ENCODE measurements around the gene LRRC40. TPM values are rescaled to one million over a fixed set of nuclear protein-coding genes. Genes with fewer than 3 reads are reported as not detected.

Gene LRRC40
- total RNA-seq, 1 donor from 2014 or later: 47.2 TPM

DNA sequence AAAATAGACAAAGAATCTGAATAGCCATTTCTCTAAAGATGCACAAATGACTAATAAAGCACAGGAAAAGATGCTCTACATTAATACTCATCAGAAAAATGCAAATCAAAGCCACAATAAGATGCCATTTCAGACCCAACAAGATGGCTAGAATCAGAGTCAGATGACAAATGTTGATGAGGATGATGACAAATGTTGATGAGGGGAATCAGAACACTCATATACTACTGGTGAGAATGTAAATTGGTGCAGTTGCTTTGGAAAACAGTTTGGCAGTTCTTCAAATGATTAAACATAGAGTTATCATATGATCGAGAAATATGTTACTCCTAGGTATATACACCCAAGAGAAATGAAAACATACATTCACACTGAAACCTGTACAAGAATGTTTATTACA lies 33.9 kb downstream of the LRRC40 start:
- H3K4me1 Mint-ChIP-seq (ENCODE audit: low read depth, unreplicated experiment): peaks cover 11% of the 10 kb centered on the region

DNA sequence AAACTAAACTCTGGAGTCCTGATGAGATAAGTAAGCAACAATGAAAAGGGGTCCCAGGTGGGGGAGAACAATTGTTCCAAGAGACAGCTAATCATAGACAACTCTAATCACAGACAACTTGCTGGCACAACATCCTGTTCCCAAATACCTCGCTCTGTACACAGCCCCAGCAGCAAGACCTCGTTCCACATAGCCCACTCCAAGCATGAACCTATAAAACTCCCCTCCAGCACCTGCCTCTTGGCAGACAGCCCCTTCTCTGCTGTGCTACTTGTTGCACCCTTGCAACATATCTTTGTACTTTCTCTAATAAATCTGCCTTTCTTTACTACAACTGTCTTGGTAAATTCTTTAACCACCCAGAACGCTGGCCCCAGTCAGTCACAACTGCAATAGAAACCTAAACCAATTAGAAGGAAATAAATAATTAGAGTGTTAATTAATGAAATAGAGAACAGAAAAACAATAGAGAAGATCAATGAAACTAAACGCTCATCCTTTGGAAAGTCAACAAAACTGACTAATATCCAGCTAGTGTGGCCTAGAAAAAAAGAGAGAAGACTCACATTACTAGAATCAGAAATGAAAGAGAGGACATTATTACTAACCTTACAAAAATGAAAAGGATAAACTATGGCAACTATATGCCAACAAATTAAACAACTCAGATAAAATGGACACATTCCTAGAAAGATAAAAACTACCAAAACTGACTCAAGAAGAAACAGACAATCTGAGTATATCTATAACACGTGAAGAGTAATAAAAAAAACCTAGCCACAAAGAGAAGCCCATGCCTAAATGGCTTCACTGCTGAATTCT lies 36.1 kb downstream of the LRRC40 start:
- DNase-seq: no peak
- Mint-ChIP-seq H3K9me3 (ENCODE audit: unreplicated experiment) (no peaks in the 10 kb centered on the region), H3K27me3 (ENCODE audit: unreplicated experiment) (no peaks in the 10 kb centered on the region), H3K4me3 (ENCODE audit: unreplicated experiment) (no peak overlapping the region), H3K27ac (ENCODE audit: unreplicated experiment) (no peak overlapping the region), H3K4me1 (ENCODE audit: low read depth, unreplicated experiment) (peaks cover 11% of the 10 kb centered on the region), H3K36me3 (ENCODE audit: unreplicated experiment) (no peaks in the 10 kb centered on the region)
- no peak for TF ChIP-seq CTCF (IDR thresholded peaks at IDR 0.05; ENCODE audit: partially characterized antibody, unreplicated experiment)

More for the DNA sequence above, 33.9 kb downstream of the LRRC40 start:
- TF ChIP-seq CTCF (IDR thresholded peaks at IDR 0.05; ENCODE audit: partially characterized antibody, unreplicated experiment): no peak
- Mint-ChIP-seq H3K27ac (ENCODE audit: unreplicated experiment) (no peak overlapping the region), H3K4me3 (ENCODE audit: unreplicated experiment) (no peak overlapping the region), H3K9me3 (ENCODE audit: unreplicated experiment) (no peaks in the 10 kb centered on the region), H3K27me3 (ENCODE audit: unreplicated experiment) (no peaks in the 10 kb centered on the region), H3K36me3 (ENCODE audit: unreplicated experiment) (no peaks in the 10 kb centered on the region)
- no peak for DNase-seq

- Mint-ChIP-seq H3K27ac (ENCODE audit: unreplicated experiment) (peak overlapping the region; percentile 17), H3K4me3 (ENCODE audit: unreplicated experiment) (no peak overlapping the region), H3K36me3 (ENCODE audit: unreplicated experiment) (peaks cover 3% of the 10 kb centered on the region), H3K9me3 (ENCODE audit: unreplicated experiment) (peaks cover 2% of the 10 kb centered on the region), H3K27me3 (ENCODE audit: unreplicated experiment) (peaks cover under 1% of the 10 kb centered on the region), H3K4me1 (ENCODE audit: low read depth, unreplicated experiment) (peaks cover 11% of the 10 kb centered on the region)
- no peak for DNase-seq
- TF ChIP-seq CTCF (IDR thresholded peaks at IDR 0.05; ENCODE audit: partially characterized antibody, unreplicated experiment): no peak
Measured at GRCh38 chr1:70168283-70168682, 37.1 kb downstream of the LRRC40 start.

GRCh38 chr1:70164350-70164749 lies 41.0 kb downstream of the LRRC40 start:
- no peak for DNase-seq
- Mint-ChIP-seq H3K27me3 (ENCODE audit: unreplicated experiment) (peaks cover 2% of the 10 kb centered on the region), H3K27ac (ENCODE audit: unreplicated experiment) (no peak overlapping the region), H3K36me3 (ENCODE audit: unreplicated experiment) (peaks cover 5% of the 10 kb centered on the region), H3K9me3 (ENCODE audit: unreplicated experiment) (peaks cover 3% of the 10 kb centered on the region), H3K4me3 (ENCODE audit: unreplicated experiment) (no peak overlapping the region), H3K4me1 (ENCODE audit: low read depth, unreplicated experiment) (peaks cover 11% of the 10 kb centered on the region)
- TF ChIP-seq CTCF (IDR thresholded peaks at IDR 0.05; ENCODE audit: partially characterized antibody, unreplicated experiment): no peak

DNA sequence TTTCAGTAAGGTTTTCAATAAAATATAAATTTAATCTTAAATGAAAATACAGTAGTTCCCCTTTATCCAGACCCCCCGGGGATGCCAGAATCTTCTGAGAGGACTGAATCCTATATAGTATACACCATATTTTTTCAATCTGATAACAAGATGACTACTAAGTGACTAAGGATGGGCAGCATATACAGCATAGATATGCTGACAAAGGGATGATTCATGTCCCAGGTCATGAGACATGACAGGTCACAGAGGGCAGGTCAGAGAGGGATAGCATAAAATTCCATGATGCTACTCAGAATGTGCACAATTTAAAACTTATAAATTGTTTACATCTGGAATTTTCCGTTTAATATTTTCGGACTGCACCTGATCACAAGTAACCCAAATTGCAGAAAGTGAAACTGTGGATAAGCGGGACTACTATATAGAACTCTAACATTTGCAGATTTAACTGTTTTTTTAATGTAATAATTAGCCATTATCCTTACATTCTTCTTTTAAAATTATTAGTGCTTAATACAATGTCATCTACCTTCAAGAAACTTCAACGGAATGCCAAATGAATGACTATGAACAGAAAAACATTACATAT lies 48.8 kb downstream of the LRRC40 start:
- no peak for DNase-seq
- Mint-ChIP-seq H3K4me3 (ENCODE audit: unreplicated experiment) (no peak overlapping the region), H3K36me3 (ENCODE audit: unreplicated experiment) (no peaks in the 10 kb centered on the region), H3K27me3 (ENCODE audit: unreplicated experiment) (no peaks in the 10 kb centered on the region), H3K4me1 (ENCODE audit: low read depth, unreplicated experiment) (no peaks in the 10 kb centered on the region), H3K27ac (ENCODE audit: unreplicated experiment) (no peak overlapping the region), H3K9me3 (ENCODE audit: unreplicated experiment) (no peaks in the 10 kb centered on the region)
- no peak for TF ChIP-seq CTCF (IDR thresholded peaks at IDR 0.05; ENCODE audit: partially characterized antibody, unreplicated experiment)

All from glutamatergic neuron (in vitro differentiated cells).